ENCODE results near the gene DEPDC1.
"Not testable (repeated sequence)": the region's sequence is repeated elsewhere in the genome, so short reads cannot be mapped to it uniquely, and the experiment has no call there.

DEPDC1 gene

DNA sequence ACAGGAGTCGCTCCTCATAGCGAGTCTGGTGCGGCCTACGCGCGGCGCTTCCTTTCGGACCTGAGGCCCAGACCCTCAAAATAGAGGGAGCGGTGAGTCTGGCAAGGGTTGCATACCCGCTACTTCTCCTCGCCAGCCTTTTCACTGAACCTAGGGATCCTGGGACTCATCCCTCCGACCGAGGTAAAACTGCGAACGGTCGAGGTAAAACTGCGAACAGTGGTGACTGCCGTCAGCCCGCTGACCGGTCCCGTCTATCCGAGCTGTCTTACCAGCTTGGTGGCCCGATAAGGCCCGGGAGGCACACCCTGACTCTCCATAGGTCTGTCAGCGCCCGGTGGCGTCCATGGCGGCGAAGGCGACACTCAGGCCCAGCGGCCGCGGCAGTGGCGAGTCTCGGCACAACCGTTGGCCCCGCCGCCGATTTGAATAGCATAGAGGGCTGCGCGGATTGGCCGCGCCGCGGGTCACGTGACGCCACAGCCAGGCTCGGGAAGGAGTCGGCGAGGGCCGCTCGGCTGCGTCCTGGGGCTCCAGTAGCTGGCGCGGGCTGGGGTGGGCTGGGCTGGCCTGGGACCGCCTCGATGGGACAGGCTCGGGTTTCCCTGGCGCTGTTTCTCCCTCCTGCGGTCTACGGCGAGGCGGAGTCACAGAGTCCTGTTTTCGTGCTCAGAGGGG is at the start of gene DEPDC1:
Gene DEPDC1 (minus strand): TSS at position 403 of the 678 bp plus-strand sequence. CDS start 83 bp downstream, at position 320.
- in situ Hi-C loops (cut with MboI; ENCODE audit: low sequenced_read_pairs), result no loop called here

- in situ Hi-C loops (cut with MboI; ENCODE audit: low sequenced_read_pairs), result no loop called here
These were observed 47.8 kb upstream of the DEPDC1 start for GRCh38 chr1:68544651-68545050.

DNA sequence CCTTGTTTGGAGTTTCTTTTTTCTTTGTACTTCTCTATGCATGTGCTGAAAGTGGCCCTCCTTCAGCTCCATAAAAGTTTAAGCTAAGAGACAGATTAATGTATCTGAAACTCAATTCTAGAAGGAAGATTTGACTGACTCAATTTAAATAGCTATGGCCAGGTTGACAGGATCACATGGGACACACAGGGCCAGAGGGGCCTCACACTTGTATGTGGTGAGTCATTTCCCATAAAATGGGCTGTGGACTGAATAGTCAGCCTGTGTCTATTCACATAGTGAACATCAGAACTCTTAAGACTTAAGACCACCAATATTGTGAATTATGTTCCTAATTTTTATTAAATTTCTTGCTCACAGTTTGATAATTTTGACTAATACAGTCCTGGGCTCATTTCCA is 45.7 kb upstream of the DEPDC1 start:
- in situ Hi-C loops (cut with MboI; ENCODE audit: low sequenced_read_pairs), result no loop called here

DNA sequence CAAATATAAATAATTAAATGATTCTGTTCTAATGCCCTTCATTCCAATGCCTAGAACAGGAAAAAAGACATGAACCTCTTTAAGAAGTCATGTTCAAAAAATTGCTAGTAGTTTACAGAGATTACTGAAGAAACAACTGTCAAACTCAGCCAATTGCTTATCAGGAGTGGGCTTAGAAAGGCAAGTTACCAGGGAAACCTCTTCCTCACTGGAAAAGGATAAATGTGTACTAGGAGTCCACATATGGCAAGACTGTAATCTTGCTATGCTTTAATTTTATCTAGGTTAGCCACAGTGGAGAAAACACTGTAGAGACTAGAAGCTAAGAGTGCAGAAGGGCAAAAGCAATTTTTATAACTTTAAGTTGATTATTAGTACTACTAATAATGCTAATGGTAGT is 42.1 kb upstream of the DEPDC1 start:
- in situ Hi-C loops (cut with MboI; ENCODE audit: low sequenced_read_pairs), result no loop called here

DNA sequence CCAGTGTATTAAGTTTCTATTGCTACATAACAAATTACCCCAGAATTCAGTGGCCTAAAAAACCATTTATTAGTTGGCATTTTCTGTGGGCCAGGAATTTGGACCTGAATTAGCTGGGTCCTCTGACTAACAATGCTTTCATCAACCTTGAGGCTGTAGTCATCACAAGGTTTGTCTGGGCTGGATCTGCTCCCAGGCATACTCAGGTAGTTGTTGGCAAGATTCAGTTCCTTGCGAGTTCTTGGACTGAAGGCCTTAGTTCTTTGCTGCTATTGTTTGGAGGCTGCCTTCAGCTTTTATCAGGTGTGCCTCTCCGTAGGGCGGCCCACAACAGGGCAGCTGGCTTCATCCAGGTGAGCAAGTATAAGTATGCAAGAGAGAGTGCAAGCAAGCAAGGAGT is 31.4 kb upstream of the DEPDC1 start:
- in situ Hi-C loops (cut with MboI; ENCODE audit: low sequenced_read_pairs), result no loop called here

- in situ Hi-C loops (cut with MboI; ENCODE audit: low sequenced_read_pairs), result no loop called here
These were observed 28.9 kb upstream of the DEPDC1 start for GRCh38 chr1:68525781-68526180.

GRCh38 chr1:68521286-68521685 is 24.4 kb upstream of the DEPDC1 start:
- in situ Hi-C loops (cut with MboI; ENCODE audit: low sequenced_read_pairs), result no loop called here

DNA sequence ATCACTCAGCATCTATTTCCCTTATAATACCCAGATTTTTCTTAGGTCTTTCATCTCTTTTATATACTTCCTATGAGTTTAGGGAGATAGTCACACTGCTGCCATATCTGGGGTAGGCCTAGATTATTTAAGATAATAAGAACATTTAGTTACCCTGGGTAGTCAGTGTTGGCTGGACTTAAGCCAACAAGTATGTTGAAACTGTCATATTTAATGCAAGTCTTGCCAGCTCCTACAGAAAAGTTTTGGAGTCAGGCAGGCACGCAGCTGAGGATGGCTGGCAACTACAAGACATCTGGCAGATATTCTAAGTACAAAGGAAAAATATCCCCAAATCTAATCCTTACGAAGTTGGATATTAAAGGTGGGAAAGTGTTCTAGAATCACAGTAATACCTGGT is 19.2 kb upstream of the DEPDC1 start:
- in situ Hi-C loops (cut with MboI; ENCODE audit: low sequenced_read_pairs), result no loop called here

DNA sequence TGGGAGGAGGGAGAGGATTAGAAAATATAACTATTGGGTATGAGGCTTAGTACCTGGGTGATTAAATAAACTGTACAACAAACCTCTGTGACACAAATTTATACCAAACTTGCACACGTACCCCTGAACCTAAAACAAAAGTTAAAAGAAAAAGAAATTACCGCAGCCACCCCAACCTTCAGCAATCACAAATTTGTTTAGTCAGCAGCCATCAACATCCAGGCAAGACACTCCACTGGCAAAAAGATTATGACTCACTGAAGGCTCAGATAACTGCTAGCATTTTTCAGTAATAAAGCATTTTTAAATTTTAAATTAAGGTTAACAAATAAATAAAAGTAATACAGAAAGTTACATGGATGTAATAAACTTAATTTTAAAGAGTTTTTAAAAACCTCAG is 14.4 kb upstream of the DEPDC1 start:
- in situ Hi-C loops (cut with MboI; ENCODE audit: low sequenced_read_pairs), result no loop called here

DNA sequence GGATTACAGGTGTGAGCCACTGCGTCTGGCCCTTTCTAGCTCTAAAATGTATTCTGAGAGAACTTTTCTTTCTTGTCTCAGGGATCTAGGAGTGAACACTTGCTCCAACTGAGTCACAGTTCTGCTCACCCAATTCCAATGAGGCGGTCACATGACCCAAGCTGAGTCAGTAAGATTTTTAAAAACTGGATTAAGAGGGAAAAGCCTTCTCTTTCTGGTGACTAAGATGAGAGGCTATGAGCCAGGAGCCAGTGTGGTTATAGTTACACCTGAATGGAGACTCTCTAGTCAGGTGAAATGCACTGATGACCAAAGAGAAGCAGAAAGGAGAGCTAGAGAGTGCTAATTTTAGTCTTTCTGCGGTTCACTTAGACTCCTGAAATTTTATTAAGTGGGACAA is 9.5 kb upstream of the DEPDC1 start:
- in situ Hi-C loops (cut with MboI; ENCODE audit: low sequenced_read_pairs), result no loop called here

GRCh38 chr1:68503085-68503484 is 6.2 kb upstream of the DEPDC1 start:
- in situ Hi-C loops (cut with MboI; ENCODE audit: low sequenced_read_pairs), result no loop called here

GRCh38 chr1:68497358-68497698 is 446 bp upstream of the DEPDC1 start:
- in situ Hi-C loops (cut with MboI; ENCODE audit: low sequenced_read_pairs), result no loop called here

DNA sequence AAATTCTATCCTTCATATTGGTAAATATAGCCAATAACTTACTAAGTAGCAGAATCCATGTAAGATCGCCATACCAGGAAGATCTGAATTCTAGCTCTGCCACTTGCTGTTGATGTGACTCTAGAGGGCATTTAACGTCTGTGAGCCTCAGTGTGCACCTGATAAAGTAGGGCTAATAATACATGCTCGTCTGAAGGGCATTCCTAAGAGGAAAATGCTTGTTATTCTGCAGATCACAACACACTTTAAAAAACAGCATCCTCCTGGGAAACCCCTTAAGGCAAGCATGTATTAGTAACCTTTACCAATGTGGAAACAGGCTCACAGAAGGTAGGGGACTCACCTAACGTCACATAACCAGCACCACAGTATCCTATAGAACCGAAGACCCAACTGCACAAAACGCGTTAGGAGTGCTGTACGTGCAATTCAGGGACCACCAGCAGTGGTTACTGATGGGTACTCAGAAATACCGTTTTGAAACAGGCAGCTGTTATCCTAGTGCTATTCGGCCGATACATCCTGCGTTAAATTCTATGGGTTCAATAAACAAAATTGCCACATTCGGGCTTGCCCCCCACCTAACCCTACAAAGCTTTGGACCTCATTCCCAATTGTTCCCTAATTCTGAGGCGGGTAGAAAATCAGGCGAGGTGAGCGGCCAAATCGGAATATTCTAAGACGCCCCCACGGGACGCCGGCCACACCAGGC is 758 bp downstream of the DEPDC1 start:
- in situ Hi-C loops (cut with MboI; ENCODE audit: low sequenced_read_pairs), result no loop called here

DNA sequence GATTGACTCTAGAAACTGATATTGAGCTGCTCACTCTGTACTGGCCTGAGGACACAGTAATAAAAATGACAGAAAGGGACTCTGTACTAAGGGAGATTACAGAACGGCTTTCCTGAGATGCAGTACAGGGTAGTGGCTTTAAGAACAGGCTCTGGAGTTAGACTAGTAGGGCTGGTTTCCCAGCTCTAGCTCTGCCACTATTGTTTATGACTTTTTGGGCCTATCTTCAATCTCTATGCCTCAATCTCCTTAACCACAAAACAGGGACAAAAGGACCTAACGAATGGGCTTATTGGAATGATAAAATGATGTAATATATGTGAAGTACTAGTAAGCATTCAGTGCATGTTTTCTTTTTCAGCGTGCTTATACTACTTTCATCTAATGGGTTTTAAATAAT is 1.4 kb downstream of the DEPDC1 start:
- in situ Hi-C loops (cut with MboI; ENCODE audit: low sequenced_read_pairs), result no loop called here

DNA sequence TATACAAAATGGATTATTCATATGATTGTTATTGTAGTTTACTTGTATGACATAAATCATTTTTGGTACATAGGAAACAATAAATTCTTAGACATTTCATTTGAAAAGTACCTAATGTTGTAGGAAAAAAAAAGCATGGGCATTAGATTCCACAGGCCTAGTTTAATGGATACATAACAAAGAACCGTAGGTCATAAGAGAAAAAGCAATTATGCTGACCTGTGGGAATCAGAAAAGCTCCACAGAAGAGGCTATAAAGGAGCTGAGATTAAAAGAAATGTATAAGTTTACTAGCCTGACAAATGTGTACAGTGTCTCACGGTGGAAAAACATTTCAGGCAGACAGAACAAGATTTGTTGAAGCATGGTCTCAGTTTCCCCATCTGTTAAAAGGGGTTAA is 3.7 kb downstream of the DEPDC1 start:
- in situ Hi-C loops (cut with MboI; ENCODE audit: low sequenced_read_pairs), result no loop called here

GRCh38 chr1:68492255-68492654 is 4.6 kb downstream of the DEPDC1 start:
- in situ Hi-C loops (cut with MboI; ENCODE audit: low sequenced_read_pairs), result not testable (repeated sequence)

GRCh38 chr1:68490046-68490651 is 6.7 kb downstream of the DEPDC1 start:
- in situ Hi-C loops (cut with MboI; ENCODE audit: low sequenced_read_pairs), result no loop called here

DNA sequence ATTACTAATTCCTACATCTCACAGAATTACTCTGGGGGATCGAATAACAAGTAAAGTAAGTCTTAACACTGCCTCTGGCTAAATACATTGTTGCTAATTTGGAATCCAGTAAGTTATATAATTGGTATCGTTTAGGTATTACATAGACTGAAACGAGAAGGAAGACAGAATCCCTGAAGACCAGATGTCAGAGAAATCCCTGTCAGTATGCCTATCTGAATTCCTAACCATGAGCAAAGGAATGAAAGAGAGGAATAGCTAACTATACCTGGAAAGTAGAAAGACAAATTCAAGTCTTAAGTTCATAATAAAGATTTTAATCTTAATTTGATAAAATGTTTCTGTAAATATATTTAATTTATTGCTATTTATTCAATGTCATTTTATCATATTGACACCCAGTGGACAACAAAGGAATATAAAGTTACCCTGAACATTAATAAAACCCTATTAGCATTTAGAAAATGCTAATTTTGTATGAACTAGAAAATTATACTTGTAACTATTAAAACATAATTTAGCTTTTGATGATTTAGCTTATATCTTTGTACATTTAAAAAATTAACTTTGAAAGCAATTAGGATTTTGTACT is 11.4 kb downstream of the DEPDC1 start:
- in situ Hi-C loops (cut with MboI; ENCODE audit: low sequenced_read_pairs), result no loop called here

GRCh38 chr1:68484618-68485017 is 12.3 kb downstream of the DEPDC1 start:
- in situ Hi-C loops (cut with MboI; ENCODE audit: low sequenced_read_pairs), result no loop called here

GRCh38 chr1:68481041-68481440 is 15.8 kb downstream of the DEPDC1 start:
- in situ Hi-C loops (cut with MboI; ENCODE audit: low sequenced_read_pairs), result no loop called here

DNA sequence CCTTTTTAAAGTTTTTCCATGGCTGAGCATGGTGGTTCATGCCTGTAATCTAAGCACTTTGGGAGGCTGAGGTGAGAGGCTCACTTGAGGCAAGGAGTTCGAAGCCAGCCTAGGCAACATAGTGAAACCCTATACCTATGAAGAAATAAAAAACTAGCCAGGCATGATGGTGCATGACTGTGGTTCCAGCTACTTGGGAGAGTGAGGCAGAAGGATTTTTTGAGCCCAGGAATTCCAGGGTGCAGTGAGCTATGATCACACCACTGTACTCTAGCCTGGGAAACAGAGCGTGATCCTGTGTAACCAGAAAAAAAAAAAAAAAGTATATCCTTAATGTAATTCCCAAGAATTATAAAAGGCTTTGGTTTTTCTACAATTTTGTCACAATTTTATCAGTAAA is 17.4 kb downstream of the DEPDC1 start:
- in situ Hi-C loops (cut with MboI; ENCODE audit: low sequenced_read_pairs), result no loop called here

GRCh38 chr1:68478662-68479061 is 18.2 kb downstream of the DEPDC1 start:
- in situ Hi-C loops (cut with MboI; ENCODE audit: low sequenced_read_pairs), result no loop called here

Measured in HL-60/S4 (cell line).